ENCODE results near the gene CHRNA1. TPM values are rescaled to one million over a fixed set of nuclear protein-coding genes. Genes with fewer than 3 reads are reported as not detected.
A peak's percentile ranks its signal among the peaks of the same experiment; 100 is the strongest.

The CHRNA1 gene
- total RNA-seq, 1 experiment from 2014 or later, result not detected

- Histone ChIP-seq H3K9me3 (ENCODE audit: insufficient read depth, low read depth) (no peaks in the 10 kb centered on the region), H3K79me2 (ENCODE audit: low read depth) (no peaks in the 10 kb centered on the region), H3K4me1 (replicated peaks; ENCODE audit: insufficient read depth) (0 out of 2 replicates have a peak, but pooled peaks cover 3% of the 10 kb centered on the region), H3K4me3 (no peak overlapping the region), H3K27me3 (ENCODE audit: insufficient read depth, low read depth) (no peaks in the 10 kb centered on the region), H3K27ac (no peak overlapping the region), H3K4me2 (peak overlapping the region; percentile 47), H3K36me3 (ENCODE audit: low read depth) (no peaks in the 10 kb centered on the region), H3K9me2 (ENCODE audit: insufficient read depth) (no peaks in the 10 kb centered on the region), H3F3A (ENCODE audit: insufficient read depth, low read depth) (no peaks in the 10 kb centered on the region), H4K20me1 (ENCODE audit: insufficient read depth) (no peaks in the 10 kb centered on the region), H2AFZ (no peak overlapping the region)
- CTCF ChIA-PET, result interaction anchor here (0.5 to 3.6 kb wide), 20 partner anchors 9 to 1880 kb away, joined by 3 to 34 read pairs (median 3); no protein-coding TSS in a partner anchor
- POLR2A ChIA-PET (ENCODE audit: unreplicated experiment), result interaction anchor here (0.8 kb wide), 1 partner anchor 56 kb away, joined by 4 read pairs; no protein-coding TSS in a partner anchor
- intact Hi-C loops (cut with micrococcal nuclease; ENCODE audit: unreplicated experiment), result loop anchor here (1.0 to 5.0 kb wide), 3 partner anchors 23 to 213 kb away; no protein-coding TSS in a partner anchor
- peak; percentile 70 to 82 for DNase-seq
- TF ChIP-seq CTCF (conservative IDR thresholded peaks at IDR 0.05), result peak; percentile 97
- TF ChIP-seq EZH2 (IDR thresholded peaks at IDR 0.05; ENCODE audit: low read depth), result no peak
- no TSS peak for BruUV-seq (replicated peaks)
These were observed 7.6 kb upstream of the CHRNA1 start for GRCh38 chr2:174771631-174772471.

- TF ChIP-seq CTCF (conservative IDR thresholded peaks at IDR 0.05) (no peak), EZH2 (IDR thresholded peaks at IDR 0.05; ENCODE audit: low read depth) (no peak)
- Histone ChIP-seq H3K9me2 (ENCODE audit: insufficient read depth) (no peaks in the 10 kb centered on the region), H3F3A (ENCODE audit: insufficient read depth, low read depth) (no peaks in the 10 kb centered on the region), H3K9me3 (ENCODE audit: insufficient read depth, low read depth) (no peaks in the 10 kb centered on the region), H2AFZ (no peak overlapping the region), H3K4me3 (no peak overlapping the region), H3K79me2 (ENCODE audit: low read depth) (no peaks in the 10 kb centered on the region), H3K36me3 (ENCODE audit: low read depth) (no peaks in the 10 kb centered on the region), H3K4me1 (replicated peaks; ENCODE audit: insufficient read depth) (0 out of 2 replicates have a peak, but pooled peaks cover 3% of the 10 kb centered on the region), H3K4me2 (no peak overlapping the region), H3K27ac (no peak overlapping the region), H3K27me3 (ENCODE audit: insufficient read depth, low read depth) (no peaks in the 10 kb centered on the region), H4K20me1 (ENCODE audit: insufficient read depth) (no peaks in the 10 kb centered on the region)
- POLR2A ChIA-PET (ENCODE audit: unreplicated experiment), result interaction anchor here (0.8 kb wide), 1 partner anchor 56 kb away, joined by 4 read pairs; no protein-coding TSS in a partner anchor
- intact Hi-C loops (cut with micrococcal nuclease; ENCODE audit: unreplicated experiment), result loop anchor here (1.0 to 5.0 kb wide), 3 partner anchors 22 to 214 kb away; no protein-coding TSS in a partner anchor
- CTCF ChIA-PET, result interaction anchor here (0.5 to 3.6 kb wide), 17 partner anchors 8 to 1881 kb away, joined by 3 to 34 read pairs (median 3); no protein-coding TSS in a partner anchor
- DNase-seq, result no peak
- no TSS peak for BruUV-seq (replicated peaks)
These were observed 6.9 kb upstream of the CHRNA1 start for GRCh38 chr2:174771136-174771535.

- DNase-seq, result no peak
- no peak overlapping the region for H2AFZ ChIP-seq
- no peak overlapping the region for H3K4me3 ChIP-seq
- intact Hi-C loops (cut with micrococcal nuclease; ENCODE audit: unreplicated experiment), result no loop called here
- no peak overlapping the region for H3K4me2 ChIP-seq
- no peaks in the 10 kb centered on the region for H3K36me3 ChIP-seq (ENCODE audit: low read depth)
- H3K27ac ChIP-seq, result no peak overlapping the region
- no TSS peak for BruUV-seq (replicated peaks)
- H3K4me1 ChIP-seq (replicated peaks; ENCODE audit: insufficient read depth), result peaks cover 8% of the 10 kb centered on the region; the same call in 1 of the 2 replicates
- no peaks in the 10 kb centered on the region for H3K9me3 ChIP-seq (ENCODE audit: insufficient read depth, low read depth)
- ChIA-PET CTCF (interaction anchor here (0.5 to 3.6 kb wide), 2 partner anchors 20 to 222 kb away, joined by 4 to 26 read pairs; no protein-coding TSS in a partner anchor), POLR2A (ENCODE audit: unreplicated experiment) (no interaction called here)
- TF ChIP-seq CTCF (conservative IDR thresholded peaks at IDR 0.05) (no peak), EZH2 (IDR thresholded peaks at IDR 0.05; ENCODE audit: low read depth) (no peak)
- H4K20me1 ChIP-seq (ENCODE audit: insufficient read depth), result no peaks in the 10 kb centered on the region
- H3K9me2 ChIP-seq (ENCODE audit: insufficient read depth), result no peaks in the 10 kb centered on the region
- no peaks in the 10 kb centered on the region for H3K79me2 ChIP-seq (ENCODE audit: low read depth)
- no peaks in the 10 kb centered on the region for H3K27me3 ChIP-seq (ENCODE audit: insufficient read depth, low read depth)
- H3F3A ChIP-seq (ENCODE audit: insufficient read depth, low read depth), result no peaks in the 10 kb centered on the region
These were observed 4.3 kb upstream of the CHRNA1 start for GRCh38 chr2:174768557-174768956.

Data from PC-9 (cell line).